Osteoblast (primary cell): ENCODE data around the gene UMODL1. TPM values are rescaled to one million over a fixed set of nuclear protein-coding genes. Genes with fewer than 3 reads are reported as not detected.

Experiments used
- DNase-seq: peaks from one replicate; pipeline ENCODE4 v3.0.0; 2011; ENCODE audit warnings: low spot score, mixed read lengths; ENCODE audit not compliant: insufficient read length; ENCODE audit errors: missing footprints
- H2AFZ ChIP-seq: 2 replicates; pipeline ENCODE4 v1.6.0; 2011; ENCODE audit warnings: mild to moderate bottlenecking, low read length
- H3K27ac ChIP-seq: 2 replicates; pipeline ENCODE4 v1.5.1; 2011; ENCODE audit warnings: mild to moderate bottlenecking, low read depth, low read length, moderate library complexity
- H3K27me3 ChIP-seq: 2 replicates; pipeline ENCODE4 v1.6.0; 2012; ENCODE audit warnings: mild to moderate bottlenecking, control low read depth, inconsistent platforms, low read length, moderate library complexity; ENCODE audit not compliant: insufficient read depth
- H3K36me3 ChIP-seq: 2 replicates; pipeline ENCODE4 v1.5.1; 2011; ENCODE audit warnings: mild to moderate bottlenecking, low read length, control low read depth, moderate library complexity; ENCODE audit not compliant: insufficient read depth
- H3K4me1 ChIP-seq: 2 replicates; pipeline ENCODE4 v1.5.1; 2011; ENCODE audit warnings: mild to moderate bottlenecking, low read length, control low read depth, moderate library complexity; ENCODE audit not compliant: insufficient read depth
- H3K4me2 ChIP-seq: 2 replicates; pipeline ENCODE4 v1.6.0; 2011; ENCODE audit warnings: mild to moderate bottlenecking, low read length; ENCODE audit not compliant: insufficient read depth
- H3K4me3 ChIP-seq: fragments of 200-600 bp; sonication (generic); 3 replicates; pipeline ENCODE4 v1.5.1; 2012; ENCODE audit warnings: mild to moderate bottlenecking, low read length, inconsistent platforms; ENCODE audit not compliant: insufficient read depth
- H3K79me2 ChIP-seq: 2 replicates; pipeline ENCODE4 v1.6.0; 2012; ENCODE audit warnings: mild to moderate bottlenecking, low read length, control low read depth, inconsistent platforms; ENCODE audit not compliant: insufficient read depth
- H3K9me3 ChIP-seq: 2 replicates; pipeline ENCODE4 v1.5.1; 2011; ENCODE audit warnings: low read depth, low read length, control low read depth
- H4K20me1 ChIP-seq: 2 replicates; pipeline ENCODE4 v1.6.0; 2012; ENCODE audit warnings: mild to moderate bottlenecking, low read length, control low read depth; ENCODE audit not compliant: insufficient read depth
- total RNA-seq: library from RNA; depleted of rRNA; stranded (reverse); fragments of >200 nt; gene quantifications from 2 replicates; pipeline ENCODE4 v1.2.3, GENCODE V29; 2012
- TF ChIP-seq, protein P1 (sequence below): IDR thresholded peaks from 2 replicates; pipeline ENCODE4 v1.5.1; 2011; ENCODE audit warnings: mild to moderate bottlenecking, low read depth, low read length, moderate library complexity; ENCODE audit errors: extremely low read depth

The UMODL1 gene
- total RNA-seq, 1 donor: not detected

DNA sequence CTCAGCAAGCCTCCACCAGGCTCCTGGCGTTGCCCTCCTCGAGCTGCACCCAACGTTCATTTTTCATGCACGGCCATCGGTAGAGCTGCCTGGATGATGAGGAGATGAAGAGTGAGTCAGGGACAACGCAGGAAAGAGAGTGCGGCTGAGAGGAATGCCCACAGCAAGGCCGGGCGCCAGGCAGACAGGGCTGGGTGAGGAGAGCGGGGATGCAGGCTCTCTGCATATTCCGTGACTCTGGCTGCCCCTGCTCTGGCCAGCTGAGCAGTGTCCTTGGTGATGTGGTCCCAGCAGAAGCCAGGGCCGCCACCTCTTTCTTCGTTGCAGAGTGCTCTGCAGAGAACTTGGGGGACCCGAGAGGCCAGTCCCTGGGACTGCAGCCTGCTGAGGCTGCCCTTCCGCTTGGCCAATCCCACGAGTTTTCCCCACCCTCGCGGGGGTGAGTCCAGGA is 10.8 kb downstream of the UMODL1 start:
- Histone ChIP-seq H3K4me3 (no peak overlapping the region), H3K79me2 (no peaks in the 10 kb centered on the region), H3K27ac (no peak overlapping the region), H2AFZ (no peak overlapping the region), H3K4me1 (peaks cover 8% of the 10 kb centered on the region), H3K9me3 (no peaks in the 10 kb centered on the region), H4K20me1 (no peaks in the 10 kb centered on the region), H3K36me3 (no peaks in the 10 kb centered on the region), H3K27me3 (peaks cover 16% of the 10 kb centered on the region), H3K4me2 (no peak overlapping the region)
- TF ChIP-seq, protein P1, sequence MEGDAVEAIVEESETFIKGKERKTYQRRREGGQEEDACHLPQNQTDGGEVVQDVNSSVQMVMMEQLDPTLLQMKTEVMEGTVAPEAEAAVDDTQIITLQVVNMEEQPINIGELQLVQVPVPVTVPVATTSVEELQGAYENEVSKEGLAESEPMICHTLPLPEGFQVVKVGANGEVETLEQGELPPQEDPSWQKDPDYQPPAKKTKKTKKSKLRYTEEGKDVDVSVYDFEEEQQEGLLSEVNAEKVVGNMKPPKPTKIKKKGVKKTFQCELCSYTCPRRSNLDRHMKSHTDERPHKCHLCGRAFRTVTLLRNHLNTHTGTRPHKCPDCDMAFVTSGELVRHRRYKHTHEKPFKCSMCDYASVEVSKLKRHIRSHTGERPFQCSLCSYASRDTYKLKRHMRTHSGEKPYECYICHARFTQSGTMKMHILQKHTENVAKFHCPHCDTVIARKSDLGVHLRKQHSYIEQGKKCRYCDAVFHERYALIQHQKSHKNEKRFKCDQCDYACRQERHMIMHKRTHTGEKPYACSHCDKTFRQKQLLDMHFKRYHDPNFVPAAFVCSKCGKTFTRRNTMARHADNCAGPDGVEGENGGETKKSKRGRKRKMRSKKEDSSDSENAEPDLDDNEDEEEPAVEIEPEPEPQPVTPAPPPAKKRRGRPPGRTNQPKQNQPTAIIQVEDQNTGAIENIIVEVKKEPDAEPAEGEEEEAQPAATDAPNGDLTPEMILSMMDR: no peak
- DNase-seq: peak; percentile 89

DNA sequence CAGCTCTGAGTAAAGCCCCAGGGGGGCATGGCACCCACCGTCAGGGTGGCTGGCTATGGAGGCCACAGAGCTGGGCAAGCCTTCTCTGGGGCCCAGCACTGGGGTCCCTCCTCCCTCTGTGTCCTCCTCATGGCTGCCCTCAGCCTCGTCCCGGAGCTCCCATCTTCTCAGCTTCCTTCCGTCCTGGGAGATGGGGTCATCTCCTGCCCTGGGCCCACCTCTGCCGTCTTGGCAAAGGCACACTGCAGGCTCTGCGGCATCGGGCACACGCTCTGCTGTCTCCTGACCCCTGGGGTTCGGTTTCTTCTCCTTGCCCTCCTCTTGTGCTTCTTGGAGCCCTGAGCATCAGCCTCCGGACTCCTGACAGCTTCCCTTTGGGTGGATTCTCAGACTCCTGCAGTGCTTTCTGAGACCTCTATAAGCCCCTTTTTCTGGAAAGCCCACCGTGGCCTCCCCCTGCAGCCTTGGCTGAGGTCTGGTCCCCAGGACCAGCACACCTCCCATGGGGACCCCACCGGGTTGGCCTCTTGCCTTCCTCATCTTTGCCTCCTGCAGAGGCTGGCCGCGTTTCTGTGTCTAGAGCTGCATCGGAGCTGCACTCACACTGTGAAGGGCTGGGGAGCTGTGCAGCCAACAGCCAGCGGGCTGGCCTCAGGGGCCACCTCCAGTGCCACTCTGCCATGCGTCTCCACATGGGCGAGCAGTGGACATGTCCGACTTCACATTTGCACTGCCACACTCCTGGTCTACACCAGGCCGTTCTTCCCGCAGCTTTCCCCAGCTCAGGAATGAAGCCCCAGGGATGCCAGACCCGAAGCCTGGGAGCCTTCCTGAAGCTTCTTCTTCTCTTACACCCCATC is 11.6 kb downstream of the UMODL1 start:
- peaks cover 16% of the 10 kb centered on the region for H3K27me3 ChIP-seq
- H3K79me2 ChIP-seq: no peaks in the 10 kb centered on the region
- no peaks in the 10 kb centered on the region for H4K20me1 ChIP-seq
- DNase-seq: no peak
- no peak overlapping the region for H3K4me2 ChIP-seq
- no peak overlapping the region for H3K27ac ChIP-seq
- no peak overlapping the region for H2AFZ ChIP-seq
- H3K36me3 ChIP-seq: no peaks in the 10 kb centered on the region
- H3K4me1 ChIP-seq: peaks cover 8% of the 10 kb centered on the region
- TF ChIP-seq, protein P1: no peak
- H3K9me3 ChIP-seq: no peaks in the 10 kb centered on the region
- no peak overlapping the region for H3K4me3 ChIP-seq

DNA sequence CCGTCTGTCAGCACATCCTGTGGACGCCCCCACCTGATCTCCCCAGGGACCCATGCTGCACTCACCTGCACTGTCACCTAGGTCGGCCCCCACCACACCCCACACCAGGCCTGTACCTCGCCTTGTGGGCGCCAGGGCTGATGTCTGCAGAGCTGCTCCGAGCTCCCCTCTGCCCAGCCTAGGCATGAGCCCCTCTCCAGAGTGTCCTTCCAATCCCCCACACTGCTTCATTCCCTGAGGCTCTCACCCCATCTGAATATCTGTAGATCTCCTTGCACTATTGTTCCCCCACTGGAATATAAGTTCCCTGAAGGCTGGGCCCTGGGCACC is 12.2 kb downstream of the UMODL1 start:
- peaks cover 21% of the 10 kb centered on the region for H3K27me3 ChIP-seq
- no peak overlapping the region for H2AFZ ChIP-seq
- no peaks in the 10 kb centered on the region for H3K79me2 ChIP-seq
- no peak overlapping the region for H3K27ac ChIP-seq
- no peaks in the 10 kb centered on the region for H3K36me3 ChIP-seq
- H3K4me1 ChIP-seq: peaks cover 8% of the 10 kb centered on the region
- no peak overlapping the region for H3K4me2 ChIP-seq
- no peak overlapping the region for H3K4me3 ChIP-seq
- H3K9me3 ChIP-seq: no peaks in the 10 kb centered on the region
- TF ChIP-seq, protein P1: no peak
- H4K20me1 ChIP-seq: no peaks in the 10 kb centered on the region
- DNase-seq: no peak

DNA sequence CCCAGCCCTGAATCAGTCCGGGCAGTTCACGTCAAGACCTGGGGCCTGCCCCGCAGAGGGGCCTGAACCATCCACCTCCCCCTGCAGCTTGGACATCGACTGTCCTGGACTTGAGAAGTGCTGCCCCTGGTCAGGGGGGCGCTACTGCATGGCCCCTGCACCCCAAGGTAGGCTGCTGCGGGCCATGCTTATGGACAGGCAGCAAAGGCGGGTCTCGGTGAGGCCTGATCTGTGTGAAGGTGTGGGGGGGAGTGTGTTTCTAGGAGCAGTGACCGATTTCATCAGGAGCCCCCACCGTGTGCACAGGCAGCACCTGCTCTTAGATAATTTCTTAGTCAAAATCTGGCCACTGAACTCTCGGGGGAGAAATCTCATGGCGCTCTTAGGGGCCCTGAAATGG is 13.0 kb downstream of the UMODL1 start:
- Histone ChIP-seq H4K20me1 (no peaks in the 10 kb centered on the region), H2AFZ (no peak overlapping the region), H3K4me3 (no peak overlapping the region), H3K27me3 (peaks cover 26% of the 10 kb centered on the region), H3K9me3 (no peaks in the 10 kb centered on the region), H3K36me3 (no peaks in the 10 kb centered on the region), H3K4me2 (no peak overlapping the region), H3K4me1 (peaks cover 8% of the 10 kb centered on the region), H3K27ac (no peak overlapping the region), H3K79me2 (no peaks in the 10 kb centered on the region)
- no peak for DNase-seq
- TF ChIP-seq, protein P1: no peak
